Measurements from ENCODE around the gene PPM1H.

PPM1H gene

DNA sequence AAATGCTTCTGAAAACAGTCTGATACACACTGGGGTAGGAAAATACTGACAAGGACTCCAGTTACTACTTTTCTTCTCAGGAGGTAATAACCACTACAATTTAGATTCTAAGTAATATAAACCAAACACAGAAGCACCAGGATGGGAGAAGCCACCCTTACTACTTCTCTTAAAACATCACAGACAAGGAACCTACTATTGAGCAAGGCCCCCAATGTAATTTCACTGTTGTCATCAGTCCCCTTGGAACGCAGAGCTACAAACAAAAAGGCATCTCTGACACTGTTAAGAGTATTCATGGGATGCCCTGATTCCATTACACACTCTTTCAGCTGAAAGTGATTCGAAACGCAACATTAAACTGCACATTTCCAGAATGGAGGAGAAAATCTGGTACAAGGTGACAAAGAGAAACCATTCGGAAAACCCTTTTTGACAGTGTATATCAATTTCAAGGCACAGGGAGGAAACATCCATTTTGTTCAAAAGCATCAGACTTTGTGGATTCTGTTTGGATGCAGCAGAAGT, 185.9 kb downstream of the PPM1H start:
- TF ChIP-seq, protein P1, sequence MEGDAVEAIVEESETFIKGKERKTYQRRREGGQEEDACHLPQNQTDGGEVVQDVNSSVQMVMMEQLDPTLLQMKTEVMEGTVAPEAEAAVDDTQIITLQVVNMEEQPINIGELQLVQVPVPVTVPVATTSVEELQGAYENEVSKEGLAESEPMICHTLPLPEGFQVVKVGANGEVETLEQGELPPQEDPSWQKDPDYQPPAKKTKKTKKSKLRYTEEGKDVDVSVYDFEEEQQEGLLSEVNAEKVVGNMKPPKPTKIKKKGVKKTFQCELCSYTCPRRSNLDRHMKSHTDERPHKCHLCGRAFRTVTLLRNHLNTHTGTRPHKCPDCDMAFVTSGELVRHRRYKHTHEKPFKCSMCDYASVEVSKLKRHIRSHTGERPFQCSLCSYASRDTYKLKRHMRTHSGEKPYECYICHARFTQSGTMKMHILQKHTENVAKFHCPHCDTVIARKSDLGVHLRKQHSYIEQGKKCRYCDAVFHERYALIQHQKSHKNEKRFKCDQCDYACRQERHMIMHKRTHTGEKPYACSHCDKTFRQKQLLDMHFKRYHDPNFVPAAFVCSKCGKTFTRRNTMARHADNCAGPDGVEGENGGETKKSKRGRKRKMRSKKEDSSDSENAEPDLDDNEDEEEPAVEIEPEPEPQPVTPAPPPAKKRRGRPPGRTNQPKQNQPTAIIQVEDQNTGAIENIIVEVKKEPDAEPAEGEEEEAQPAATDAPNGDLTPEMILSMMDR (IDR thresholded peaks at IDR 0.05), result no peak
- Mint-ChIP-seq H3K27ac (peak overlapping the region; percentile 44), H3K9me3 (no peaks in the 10 kb centered on the region)

DNA sequence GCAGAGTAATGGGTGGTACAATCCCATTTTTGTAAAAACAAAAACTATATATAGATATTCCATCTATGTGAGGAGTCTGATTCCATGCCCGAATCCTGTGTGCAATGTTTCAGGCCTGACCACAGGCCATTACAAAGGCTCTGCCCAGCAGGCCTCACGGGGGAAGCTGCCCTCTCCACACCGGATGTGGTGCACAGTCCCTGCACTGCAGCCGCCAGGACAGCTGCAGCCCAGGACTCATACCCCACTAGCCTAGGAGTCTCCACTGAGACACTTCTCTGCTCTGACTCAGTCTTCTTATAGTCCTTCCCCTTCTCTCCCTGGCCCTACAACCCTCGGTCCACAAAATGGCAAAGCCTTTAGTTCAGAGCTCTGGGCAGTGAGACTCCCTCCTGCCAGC, 190.4 kb downstream of the PPM1H start:
- Mint-ChIP-seq H3K27me3 (ENCODE audit: low read depth, poor library complexity) (peaks cover 3% of the 10 kb centered on the region), H3K27ac (peak overlapping the region; percentile 19), H3K4me3 (no peak overlapping the region), H3K9me3 (no peaks in the 10 kb centered on the region), H3K36me3 (ENCODE audit: low read depth) (peaks cover 5% of the 10 kb centered on the region), H3K4me1 (peaks cover 34% of the 10 kb centered on the region)
- TF ChIP-seq, protein P1 (IDR thresholded peaks at IDR 0.05), result no peak
- DNase-seq, result no peak

More for the DNA sequence above, 185.9 kb downstream of the PPM1H start:
- Mint-ChIP-seq H3K36me3 (ENCODE audit: low read depth) (peaks cover 3% of the 10 kb centered on the region), H3K4me3 (no peak overlapping the region), H3K27me3 (ENCODE audit: low read depth, poor library complexity) (peaks cover 3% of the 10 kb centered on the region), H3K4me1 (peaks cover 6% of the 10 kb centered on the region)
- no peak for DNase-seq

DNA sequence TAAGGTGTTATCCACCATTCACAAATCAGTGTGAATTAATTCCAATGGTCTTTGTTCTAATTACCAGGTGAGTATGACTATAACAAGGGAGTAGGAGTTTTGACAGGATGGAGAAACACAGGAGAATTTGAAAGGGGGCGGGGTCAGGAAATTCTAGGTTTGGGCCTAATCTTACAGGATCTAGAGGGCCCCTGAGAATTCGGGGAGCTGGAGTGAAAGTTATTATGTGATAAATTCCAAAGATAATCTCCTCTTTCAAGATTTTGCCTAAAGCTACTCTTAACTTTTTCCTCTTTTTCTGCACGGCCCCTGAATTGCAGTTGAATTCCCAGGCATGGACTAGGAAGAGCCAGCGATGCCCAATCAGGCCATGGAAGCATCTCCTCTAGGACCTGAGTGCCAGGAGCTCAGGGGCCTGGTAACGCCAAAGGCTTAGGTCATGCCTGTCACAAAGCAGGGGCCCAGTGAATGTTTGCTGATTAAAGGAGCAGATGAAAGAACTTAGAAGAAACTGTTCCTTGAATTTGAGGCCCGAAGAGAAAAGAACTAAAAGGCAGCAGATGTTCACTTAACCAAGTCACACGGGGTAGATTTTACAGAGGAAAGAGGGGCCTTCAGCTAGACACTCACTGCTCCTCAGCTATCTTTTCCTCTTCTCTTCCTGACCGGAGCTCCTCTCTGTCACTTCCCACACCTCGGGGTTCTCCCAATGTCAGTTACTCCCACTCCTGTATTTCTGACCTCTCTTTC, 195.5 kb downstream of the PPM1H start:
- no peak for DNase-seq
- Mint-ChIP-seq H3K4me1 (peaks cover 53% of the 10 kb centered on the region), H3K27me3 (ENCODE audit: low read depth, poor library complexity) (peaks cover 3% of the 10 kb centered on the region), H3K27ac (peak overlapping the region; percentile 93), H3K9me3 (no peaks in the 10 kb centered on the region), H3K4me3 (no peak overlapping the region), H3K36me3 (ENCODE audit: low read depth) (peaks cover 15% of the 10 kb centered on the region)
- TF ChIP-seq, protein P1 (IDR thresholded peaks at IDR 0.05), result no peak

DNA sequence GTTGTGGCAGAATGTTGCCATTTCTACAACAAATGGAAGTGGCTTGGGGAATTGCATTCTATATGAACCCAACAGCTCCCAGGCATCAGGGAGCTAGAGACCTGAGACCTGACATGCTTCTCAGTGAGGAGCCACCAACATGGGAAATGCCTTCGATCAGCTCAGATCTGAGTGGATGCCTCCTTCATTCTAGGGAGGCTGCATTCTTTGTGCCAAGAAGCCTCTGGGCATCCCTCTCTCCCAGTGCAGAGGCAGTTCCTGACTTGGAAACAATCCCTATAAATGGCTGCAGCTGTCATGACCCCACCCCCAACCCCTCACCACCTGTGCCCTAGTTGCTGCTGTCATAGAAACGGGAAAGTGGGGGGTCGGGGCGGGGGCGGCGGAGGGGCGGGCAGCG, 196.3 kb downstream of the PPM1H start:
- Mint-ChIP-seq H3K27ac (no peak overlapping the region), H3K9me3 (no peaks in the 10 kb centered on the region), H3K36me3 (ENCODE audit: low read depth) (peaks cover 15% of the 10 kb centered on the region), H3K4me3 (no peak overlapping the region), H3K27me3 (ENCODE audit: low read depth, poor library complexity) (peaks cover 3% of the 10 kb centered on the region), H3K4me1 (peaks cover 53% of the 10 kb centered on the region)
- no peak for DNase-seq
- TF ChIP-seq, protein P1 (IDR thresholded peaks at IDR 0.05), result no peak

DNA sequence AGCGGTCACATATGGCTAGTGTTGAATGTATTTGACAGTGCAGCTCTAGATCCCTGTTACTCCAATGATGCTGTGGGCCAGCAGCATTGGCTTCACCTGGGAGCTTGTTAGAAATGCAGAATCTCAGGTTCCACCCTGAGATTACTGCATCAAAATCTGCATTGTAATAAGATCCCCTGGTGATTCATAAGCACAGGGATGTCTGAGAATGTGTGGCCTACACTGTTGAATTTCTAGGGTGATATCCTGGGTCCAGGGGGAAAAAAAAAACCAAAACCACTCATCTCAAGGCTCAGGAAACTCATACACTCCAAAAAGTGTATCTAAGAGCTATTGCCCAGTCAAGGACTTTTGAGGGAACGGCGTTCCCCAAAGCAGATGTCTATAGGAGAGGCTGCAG, 196.8 kb downstream of the PPM1H start:
- Mint-ChIP-seq H3K27ac (no peak overlapping the region), H3K9me3 (no peaks in the 10 kb centered on the region), H3K27me3 (ENCODE audit: low read depth, poor library complexity) (peaks cover 3% of the 10 kb centered on the region), H3K36me3 (ENCODE audit: low read depth) (peaks cover 15% of the 10 kb centered on the region), H3K4me1 (peaks cover 53% of the 10 kb centered on the region), H3K4me3 (no peak overlapping the region)
- TF ChIP-seq, protein P1 (IDR thresholded peaks at IDR 0.05), result no peak
- DNase-seq, result no peak

DNA sequence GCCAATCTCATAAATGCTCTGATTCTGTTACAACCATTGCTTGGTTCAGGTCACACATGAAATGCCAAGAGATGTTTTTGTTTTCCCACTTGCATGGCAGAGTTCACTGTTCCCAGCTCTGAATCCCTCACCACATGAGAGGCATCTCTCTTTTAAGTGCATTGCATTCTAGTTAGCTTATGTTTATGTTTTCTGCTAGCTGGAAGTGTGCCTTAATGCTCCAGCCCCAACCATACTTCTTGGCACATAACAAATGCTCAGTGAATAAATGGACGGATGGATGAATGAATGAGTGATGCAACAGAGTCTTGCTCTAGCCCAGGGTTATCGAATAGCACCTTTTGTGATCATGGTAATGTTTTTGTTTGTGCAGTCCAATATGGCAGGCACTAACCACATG, 197.3 kb downstream of the PPM1H start:
- Mint-ChIP-seq H3K36me3 (ENCODE audit: low read depth) (peaks cover 13% of the 10 kb centered on the region), H3K4me3 (no peak overlapping the region), H3K27me3 (ENCODE audit: low read depth, poor library complexity) (peaks cover 3% of the 10 kb centered on the region), H3K4me1 (peaks cover 52% of the 10 kb centered on the region), H3K9me3 (no peaks in the 10 kb centered on the region), H3K27ac (no peak overlapping the region)
- TF ChIP-seq, protein P1 (IDR thresholded peaks at IDR 0.05), result no peak
- no peak for DNase-seq
